GM18951 (cell line): Measurements from ENCODE around the gene WWOX.

Experiments
- POLR2A ChIP-seq: IDR thresholded peaks from 4 replicates; pipeline ENCODE4 v1.6.1; 2011; ENCODE audit warnings: mild to moderate bottlenecking; ENCODE audit not compliant: insufficient read length, insufficient read depth; ENCODE audit errors: extremely low read depth
- in situ Hi-C: fragments of 300-500 bp; cut with MboI; formaldehyde crosslinking; loops from one replicate; pipeline ENCODE4 v1.12.0; 2022; ENCODE audit warnings: low sequenced_read_pairs, mixed read lengths, inconsistent platforms; ENCODE audit not compliant: unreplicated experiment

WWOX gene

GRCh38 chr16:78754713-78755112, 655.3 kb downstream of the WWOX start:
- in situ Hi-C loops, result loop anchor here (25.0 kb wide), 1 partner anchor 642 kb away; no protein-coding TSS in a partner anchor
- no peak for TF ChIP-seq POLR2A

- TF ChIP-seq POLR2A, result no peak
- in situ Hi-C loops, result loop anchor here (25.0 kb wide), 1 partner anchor 644 kb away; no protein-coding TSS in a partner anchor
Measured at GRCh38 chr16:78755751-78756661, 656.6 kb downstream of the WWOX start.

- no peak for TF ChIP-seq POLR2A
- in situ Hi-C loops, result loop anchor here (25.0 kb wide), 1 partner anchor 647 kb away; no protein-coding TSS in a partner anchor
Measured at GRCh38 chr16:78759596-78759995, 660.1 kb downstream of the WWOX start.

- in situ Hi-C loops, result loop anchor here (25.0 kb wide), 1 partner anchor 648 kb away; no protein-coding TSS in a partner anchor
- no peak for TF ChIP-seq POLR2A
Measured at GRCh38 chr16:78760611-78761010, 661.2 kb downstream of the WWOX start.

GRCh38 chr16:78761427-78761826, 662.0 kb downstream of the WWOX start:
- no peak for TF ChIP-seq POLR2A
- in situ Hi-C loops, result loop anchor here (25.0 kb wide), 1 partner anchor 649 kb away; no protein-coding TSS in a partner anchor

DNA sequence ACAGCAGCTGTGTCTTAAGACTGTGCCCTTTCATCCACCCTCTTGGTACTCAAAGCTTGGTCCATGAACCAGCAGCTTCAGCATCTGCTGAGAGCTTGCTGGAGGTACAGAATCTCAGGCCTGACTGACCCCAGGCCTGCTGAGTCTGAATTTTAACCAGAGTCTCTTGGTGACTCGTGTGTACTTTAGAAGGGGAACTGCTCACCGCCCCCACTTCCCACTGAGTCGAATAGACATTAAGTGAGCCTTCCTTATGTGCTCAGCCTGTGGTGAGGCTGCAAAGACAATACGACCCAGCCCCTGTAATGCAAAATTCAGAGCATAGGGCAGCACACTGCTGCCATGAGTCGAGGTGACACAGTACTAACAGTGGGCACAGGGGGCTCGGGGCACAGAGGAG, 662.8 kb downstream of the WWOX start:
- in situ Hi-C loops, result loop anchor here (25.0 kb wide), 1 partner anchor 650 kb away; no protein-coding TSS in a partner anchor
- TF ChIP-seq POLR2A, result no peak

DNA sequence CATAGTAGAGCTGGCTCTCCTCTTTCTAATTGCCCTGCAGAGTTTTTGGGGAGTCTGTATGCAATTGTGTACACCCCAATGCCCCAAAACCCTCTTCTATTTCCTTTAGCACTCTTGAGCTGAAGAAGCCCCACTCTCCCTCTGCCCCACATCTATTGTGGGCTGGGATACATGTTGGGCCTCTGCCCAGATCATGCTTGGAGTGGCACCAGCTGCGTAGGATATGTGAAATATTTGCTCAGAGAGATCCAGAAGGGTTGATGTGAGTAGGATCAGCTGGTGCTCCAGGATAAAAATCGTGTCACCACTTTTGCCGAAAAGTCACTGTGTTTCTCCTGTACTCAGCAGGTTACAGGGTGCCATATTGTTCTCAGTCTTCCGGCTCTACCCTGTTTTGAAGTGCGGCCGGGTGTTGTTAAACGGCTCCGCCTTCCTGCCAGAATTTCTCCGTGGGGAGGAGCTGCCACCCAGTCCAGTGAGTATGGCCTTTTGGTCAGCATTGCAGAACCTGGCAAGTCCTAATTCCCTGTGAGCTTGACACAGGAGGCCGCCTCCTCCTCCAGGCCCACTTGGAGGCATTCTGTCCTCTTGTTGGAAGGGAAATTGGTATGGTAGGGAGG, 664.5 kb downstream of the WWOX start:
- no peak for TF ChIP-seq POLR2A
- in situ Hi-C loops, result loop anchor here (25.0 kb wide), 1 partner anchor 652 kb away; no protein-coding TSS in a partner anchor

GRCh38 chr16:78764478-78764877, 665.0 kb downstream of the WWOX start:
- no peak for TF ChIP-seq POLR2A
- in situ Hi-C loops, result loop anchor here (25.0 kb wide), 1 partner anchor 652 kb away; no protein-coding TSS in a partner anchor

DNA sequence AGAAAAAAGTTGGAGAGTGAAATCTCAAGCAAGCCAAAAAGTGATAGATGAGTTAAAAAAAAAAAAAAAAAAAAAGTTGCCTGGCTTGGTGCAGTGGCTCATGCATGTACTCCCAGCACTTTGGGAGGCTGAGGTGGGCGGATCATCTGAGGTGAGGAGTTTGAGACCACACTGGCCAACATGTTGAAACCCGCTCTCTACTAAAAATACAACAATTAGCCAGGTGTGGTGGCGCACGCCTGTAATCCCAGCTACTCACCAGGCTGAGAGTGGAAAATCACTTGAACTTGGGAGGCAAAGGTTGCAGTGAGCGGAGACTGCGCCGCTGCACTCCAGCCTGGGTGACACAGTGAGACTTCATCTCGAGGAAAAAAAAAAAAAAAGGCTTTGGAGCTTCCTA, 668.8 kb downstream of the WWOX start:
- no peak for TF ChIP-seq POLR2A
- in situ Hi-C loops, result loop anchor here (25.0 kb wide), 1 partner anchor 656 kb away; no protein-coding TSS in a partner anchor

DNA sequence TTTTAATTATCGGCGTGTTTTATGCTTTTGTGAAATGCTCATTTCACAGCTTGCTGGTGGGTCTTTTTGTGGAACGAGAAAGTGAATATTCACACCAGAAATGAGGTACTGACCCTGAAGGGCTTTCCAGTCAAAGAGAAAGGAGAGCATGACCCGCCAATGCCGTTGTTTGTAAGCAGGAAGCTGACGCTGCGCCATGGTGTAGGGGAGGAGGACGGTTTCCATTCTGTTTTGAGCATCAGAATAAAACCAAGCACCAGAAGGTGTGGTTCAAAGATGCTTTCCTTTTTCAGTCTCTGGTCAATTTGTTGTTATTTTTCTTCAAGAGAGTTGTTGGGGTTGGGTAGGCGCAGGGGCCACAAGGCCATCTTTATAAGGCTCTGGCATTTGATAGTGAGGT, 669.3 kb downstream of the WWOX start:
- in situ Hi-C loops, result loop anchor here (25.0 kb wide), 1 partner anchor 656 kb away; no protein-coding TSS in a partner anchor
- TF ChIP-seq POLR2A, result no peak

- in situ Hi-C loops, result loop anchor here (25.0 kb wide), 1 partner anchor 658 kb away; no protein-coding TSS in a partner anchor
Measured at GRCh38 chr16:78770353-78771091, 671.1 kb downstream of the WWOX start.

GRCh38 chr16:78773291-78773702, 673.8 kb downstream of the WWOX start:
- TF ChIP-seq POLR2A, result no peak
- in situ Hi-C loops, result loop anchor here (25.0 kb wide), 1 partner anchor 661 kb away; no protein-coding TSS in a partner anchor

More at GRCh38 chr16:78770353-78771091, 671.1 kb downstream of the WWOX start:
- TF ChIP-seq POLR2A, result no peak
